Vagina (tissue), 2 donors: ENCODE results near the gene TNRC6B. TPM values are rescaled to one million over a fixed set of nuclear protein-coding genes. Genes with fewer than 3 reads are reported as not detected.

Experiments used
- DNase-seq, 2 donors: peaks; one replicate each; pipeline ENCODE4 v3.0.0-alpha.2; 2017; ENCODE audit errors: extremely low spot score in 2 of 2
- H3K27ac ChIP-seq: fragments of 200-600 bp; sonication (generic); one replicate; pipeline ENCODE4 v1.5.1; 2019
- H3K27me3 ChIP-seq: fragments of 200-600 bp; sonication (generic); one replicate; pipeline ENCODE4 v1.5.1; 2019
- H3K36me3 ChIP-seq, 2 donors: fragments of 200-600 bp; sonication (generic); one replicate each; pipeline ENCODE4 v1.5.1; 2017 to 2019
- H3K4me1 ChIP-seq: fragments of 200-600 bp; sonication (generic); one replicate; pipeline ENCODE4 v1.5.1; 2019
- H3K4me3 ChIP-seq, 2 donors: fragments of 200-600 bp; sonication (generic); 1 replicate in 1 of 2; 2 replicates in 1 of 2; pipeline ENCODE4 v1.5.1; 2016 to 2019
- H3K9me3 ChIP-seq: fragments of 200-600 bp; sonication (generic); one replicate; pipeline ENCODE4 v1.5.1; 2019
- CTCF ChIP-seq, 3 experiments: fragments of 450-650 bp in 2 of 3; fragments of 200-600 bp in 1 of 3; sonication (generic) in 1 of 3; IDR thresholded peaks; one replicate each; pipeline ENCODE4 v1.5.1; 2017 to 2019; ENCODE audit warnings: antibody characterized with exemption in 3 of 3, mild to moderate bottlenecking in 2 of 3, moderate library complexity in 2 of 3
- POLR2A ChIP-seq, 2 donors: fragments of 450-650 bp; IDR thresholded peaks; one replicate each; pipeline ENCODE4 v1.6.1; 2017; ENCODE audit warnings: antibody characterized with exemption in 2 of 2, mild to moderate bottlenecking in 2 of 2, moderate library complexity in 2 of 2
- POLR2AphosphoS5 ChIP-seq, 2 donors: sonication (generic); formaldehyde crosslinking; IDR thresholded peaks; one replicate each; pipeline ENCODE4 v1.9.0; 2017; ENCODE audit warnings: antibody characterized with exemption in 2 of 2, mild to moderate bottlenecking in 2 of 2, low read depth in 1 of 2; ENCODE audit not compliant: insufficient read depth in 1 of 2
- intact Hi-C: fragments of 100-400 bp; cut with DNase I; formaldehyde crosslinking; loops from one replicate; pipeline ENCODE4 v1.15.1; 2023
- total RNA-seq: library from RNA; depleted of rRNA; stranded (reverse); fragments of >200 nt; gene quantifications from one replicate; pipeline ENCODE4 v1.2.3, GENCODE V29; 2016

The TNRC6B gene
- total RNA-seq, 1 donor from 2014 or later = 32.7 TPM

- DNase-seq = no peak
- H3K27me3 ChIP-seq = no peaks in the 10 kb centered on the region
- H3K36me3 ChIP-seq = peaks cover 0 to 3% of the 10 kb centered on the region in 2 donors
- H3K4me3 ChIP-seq = no peak overlapping the region
- H3K9me3 ChIP-seq = no peaks in the 10 kb centered on the region
- intact Hi-C loops = no loop called here
- H3K4me1 ChIP-seq = no peaks in the 10 kb centered on the region
- TF ChIP-seq POLR2AphosphoS5 (IDR thresholded peaks at IDR 0.05; ENCODE audit: insufficient read depth in 1 of 2, low read depth in 1 of 2) (no peak), CTCF (IDR thresholded peaks at IDR 0.05) (no peak)
- no peak overlapping the region for H3K27ac ChIP-seq
These were observed 157.2 kb downstream of the TNRC6B start for GRCh38 chr22:40334899-40335298.

- Histone ChIP-seq H3K27ac (no peak overlapping the region), H3K4me3 (no peak overlapping the region)
- TF ChIP-seq POLR2A (IDR thresholded peaks at IDR 0.05) (no peak), POLR2AphosphoS5 (IDR thresholded peaks at IDR 0.05; ENCODE audit: insufficient read depth in 1 of 2, low read depth in 1 of 2) (no peak), CTCF (IDR thresholded peaks at IDR 0.05) (no peak)
These were observed 157.6 kb downstream of the TNRC6B start for GRCh38 chr22:40335358-40335757.

GRCh38 chr22:40340044-40340443 is 162.3 kb downstream of the TNRC6B start:
- no peaks in the 10 kb centered on the region for H3K9me3 ChIP-seq
- H3K36me3 ChIP-seq = no peaks in the 10 kb centered on the region
- intact Hi-C loops = loop anchor here (10.0 kb wide), 1 partner anchor 805 kb away; the partner anchor contains the start of gene RPS19BP1
- no peak for TF ChIP-seq POLR2A (IDR thresholded peaks at IDR 0.05)
- TF ChIP-seq CTCF (IDR thresholded peaks at IDR 0.05) = no peak
- no peak for TF ChIP-seq POLR2AphosphoS5 (IDR thresholded peaks at IDR 0.05; ENCODE audit: insufficient read depth in 1 of 2, low read depth in 1 of 2)
- no peaks in the 10 kb centered on the region for H3K27me3 ChIP-seq
- DNase-seq = no peak
- H3K4me1 ChIP-seq = no peaks in the 10 kb centered on the region
- no peak overlapping the region for H3K27ac ChIP-seq
- H3K4me3 ChIP-seq = no peak overlapping the region

More at GRCh38 chr22:40335358-40335757, 157.6 kb downstream of the TNRC6B start:
- Histone ChIP-seq H3K4me1 (no peaks in the 10 kb centered on the region), H3K9me3 (no peaks in the 10 kb centered on the region), H3K36me3 (peaks cover 0 to 3% of the 10 kb centered on the region in 2 donors), H3K27me3 (no peaks in the 10 kb centered on the region)
- intact Hi-C loops = no loop called here
- no peak for DNase-seq

- H3K36me3 ChIP-seq = no peaks in the 10 kb centered on the region
- H3K4me3 ChIP-seq = no peak overlapping the region
- H3K27me3 ChIP-seq = no peaks in the 10 kb centered on the region
- H3K9me3 ChIP-seq = no peaks in the 10 kb centered on the region
- no peak overlapping the region for H3K27ac ChIP-seq
- TF ChIP-seq POLR2A (IDR thresholded peaks at IDR 0.05) (no peak), POLR2AphosphoS5 (IDR thresholded peaks at IDR 0.05; ENCODE audit: insufficient read depth in 1 of 2, low read depth in 1 of 2) (no peak), CTCF (IDR thresholded peaks at IDR 0.05) (no peak)
- H3K4me1 ChIP-seq = peaks cover 9% of the 10 kb centered on the region
- DNase-seq = no peak
- intact Hi-C loops = loop anchor here (10.0 kb wide), 1 partner anchor 807 kb away; the partner anchor contains the start of gene RPS19BP1
These were observed 163.9 kb downstream of the TNRC6B start for GRCh38 chr22:40341604-40342003.

- TF ChIP-seq POLR2AphosphoS5 (IDR thresholded peaks at IDR 0.05; ENCODE audit: insufficient read depth in 1 of 2, low read depth in 1 of 2) (no peak), CTCF (IDR thresholded peaks at IDR 0.05) (no peak), POLR2A (IDR thresholded peaks at IDR 0.05) (no peak)
These were observed 164.8 kb downstream of the TNRC6B start for GRCh38 chr22:40342521-40342920.

More at GRCh38 chr22:40342521-40342920, 164.8 kb downstream of the TNRC6B start:
- H3K4me1 ChIP-seq = peaks cover 16% of the 10 kb centered on the region
- no peaks in the 10 kb centered on the region for H3K27me3 ChIP-seq
- intact Hi-C loops = loop anchor here (10.0 kb wide), 1 partner anchor 808 kb away; the partner anchor contains the start of gene RPS19BP1
- H3K4me3 ChIP-seq = no peak overlapping the region
- H3K27ac ChIP-seq = no peak overlapping the region
- no peak for DNase-seq
- no peaks in the 10 kb centered on the region for H3K36me3 ChIP-seq
- H3K9me3 ChIP-seq = no peaks in the 10 kb centered on the region
